ENCODE data around the gene RNF10. TPM values are rescaled to one million over a fixed set of nuclear protein-coding genes. Genes with fewer than 3 reads are reported as not detected.
"Not testable (repeated sequence)": the region's sequence is repeated elsewhere in the genome, so short reads cannot be mapped to it uniquely, and the experiment has no call there.

The RNF10 gene
- total RNA-seq, 4 donors from 2014 or later: 220 to 375 (median 305) TPM

- TF ChIP-seq CTCF (IDR thresholded peaks at IDR 0.05) (no peak), POLR2A (IDR thresholded peaks at IDR 0.05) (no peak)
- Histone ChIP-seq H3K27me3 (no peaks in the 10 kb centered on the region), H3K27ac (no peak overlapping the region), H3K4me3 (no peak overlapping the region), H3K36me3 (peaks cover 0 to 72% (median 0%) of the 10 kb centered on the region in 3 donors), H3K4me1 (no peaks in the 10 kb centered on the region), H3K9me3 (no peaks in the 10 kb centered on the region)
- DNase-seq: no peak
These were observed 20.2 kb upstream of the RNF10 start for GRCh38 chr12:120514002-120514401.

GRCh38 chr12:120515496-120515895 is 18.7 kb upstream of the RNF10 start:
- H3K4me3 ChIP-seq: no peak overlapping the region
- peaks cover 0 to 58% (median 0%) of the 10 kb centered on the region in 3 donors for H3K36me3 ChIP-seq
- no peak for TF ChIP-seq POLR2A (IDR thresholded peaks at IDR 0.05)
- no peak overlapping the region for H3K27ac ChIP-seq
- H3K4me1 ChIP-seq: no peaks in the 10 kb centered on the region
- no peaks in the 10 kb centered on the region for H3K27me3 ChIP-seq
- no peaks in the 10 kb centered on the region for H3K9me3 ChIP-seq
- no peak for DNase-seq

GRCh38 chr12:120519324-120519723 is 14.8 kb upstream of the RNF10 start:
- not testable (repeated sequence) for H3K4me3 ChIP-seq, H3K27ac ChIP-seq, H3K27me3 ChIP-seq, H3K9me3 ChIP-seq, H3K4me1 ChIP-seq, DNase-seq
- H3K36me3 ChIP-seq: peaks cover 0 to 31% (median 0%) of the 10 kb centered on the region in 3 donors

- DNase-seq: no peak
- Histone ChIP-seq H3K27ac (no peak overlapping the region), H3K9me3 (no peaks in the 10 kb centered on the region), H3K4me3 (no peak overlapping the region), H3K27me3 (no peaks in the 10 kb centered on the region), H3K4me1 (peaks cover 0 to 3% (median 0%) of the 10 kb centered on the region in 4 donors), H3K36me3 (peaks cover 0 to 11% (median 0%) of the 10 kb centered on the region in 3 donors)
- TF ChIP-seq POLR2A (IDR thresholded peaks at IDR 0.05): no peak
- no peak for TF ChIP-seq CTCF (IDR thresholded peaks at IDR 0.05)
These were observed 11.6 kb upstream of the RNF10 start for GRCh38 chr12:120522568-120522967.

- H3K4me1 ChIP-seq: peaks cover 0 to 12% (median 2%) of the 10 kb centered on the region in 4 donors
- peak; percentile 91 to 96 (median 92) for DNase-seq
- H3K36me3 ChIP-seq: peaks cover 0 to 4% (median 0%) of the 10 kb centered on the region in 3 donors
- H3K27me3 ChIP-seq: no peaks in the 10 kb centered on the region
- H3K27ac ChIP-seq: peak within 1 kb of the TSS; percentile 90 to 97 (median 92)
- no peaks in the 10 kb centered on the region for H3K9me3 ChIP-seq
- H3K4me3 ChIP-seq: peak within 1 kb of the TSS; percentile 69 to 94 (median 88)
- TF ChIP-seq POLR2A (IDR thresholded peaks at IDR 0.05) (peak; percentile 52 to 62), CTCF (IDR thresholded peaks at IDR 0.05) (no peak)
These were observed 5.2 kb upstream of the RNF10 start, which contains the start of gene COQ5 for GRCh38 chr12:120528861-120529525. TSS of gene COQ5 (minus strand) at chr12:120529158. CDS start at chr12:120529141, 17 bp downstream.

GRCh38 chr12:120529641-120530417 is 4.3 kb upstream of the RNF10 start:
- peak overlapping the region; percentile 69 to 94 (median 88) for H3K4me3 ChIP-seq
- peak overlapping the region; percentile 90 to 97 (median 92) for H3K27ac ChIP-seq
- no peak for DNase-seq
- H3K9me3 ChIP-seq: no peaks in the 10 kb centered on the region
- TF ChIP-seq POLR2A (IDR thresholded peaks at IDR 0.05) (peak; percentile 11 to 34), CTCF (IDR thresholded peaks at IDR 0.05) (peak in 2 of 6 experiments; percentile 18 to 21)
- H3K36me3 ChIP-seq: peaks cover 0 to 4% (median 0%) of the 10 kb centered on the region in 3 donors
- no peaks in the 10 kb centered on the region for H3K27me3 ChIP-seq
- H3K4me1 ChIP-seq: peaks cover 0 to 12% (median 2%) of the 10 kb centered on the region in 4 donors

GRCh38 chr12:120530418-120530761 is 3.8 kb upstream of the RNF10 start:
- not testable (repeated sequence) for H3K27me3 ChIP-seq, DNase-seq, H3K36me3 ChIP-seq, H3K9me3 ChIP-seq
- H3K4me3 ChIP-seq: peak overlapping the region in 3 of 4 donors; percentile 69 to 94 (median 89)
- peak overlapping the region in 3 of 4 donors; percentile 91 to 97 (median 93) for H3K27ac ChIP-seq
- peaks cover 0 to 12% (median 2%) of the 10 kb centered on the region in 4 donors for H3K4me1 ChIP-seq

All from Peyer's patch (tissue), 4 donors.